AG10803 (cell line): ENCODE measurements around the gene CERCAM.

Experiments used
- DNase-seq: peaks from one replicate; pipeline ENCODE4 v3.0.0; 2010; ENCODE audit warnings: low read depth
- H3K4me3 ChIP-seq: 2 replicates; pipeline ENCODE4 v1.5.1; 2011; ENCODE audit warnings: mild to moderate bottlenecking, low read length, control low read depth
- CTCF ChIP-seq: conservative IDR thresholded peaks from 2 replicates; pipeline ENCODE4 v1.5.1; 2011; ENCODE audit warnings: mild to moderate bottlenecking, low read length, control low read depth, inconsistent platforms

The CERCAM gene

GRCh38 chr9:128390150-128390812 is 30.4 kb upstream of the CERCAM start:
- no peak overlapping the region for H3K4me3 ChIP-seq
- no peak for DNase-seq
- no peak for TF ChIP-seq CTCF

GRCh38 chr9:128390813-128391711 is 29.6 kb upstream of the CERCAM start:
- DNase-seq: no peak
- H3K4me3 ChIP-seq: no peak overlapping the region
- no peak for TF ChIP-seq CTCF

GRCh38 chr9:128391956-128392301 is 28.7 kb upstream of the CERCAM start:
- H3K4me3 ChIP-seq: no peak overlapping the region
- TF ChIP-seq CTCF: no peak
- DNase-seq: no peak

GRCh38 chr9:128392302-128393144 is 28.1 kb upstream of the CERCAM start:
- H3K4me3 ChIP-seq: no peak overlapping the region
- no peak for DNase-seq
- no peak for TF ChIP-seq CTCF

- no peak for TF ChIP-seq CTCF
- H3K4me3 ChIP-seq: no peak overlapping the region
- DNase-seq: no peak
These were observed 27.4 kb upstream of the CERCAM start for GRCh38 chr9:128393145-128393775.

GRCh38 chr9:128393970-128394369 is 26.7 kb upstream of the CERCAM start:
- no peak overlapping the region for H3K4me3 ChIP-seq
- TF ChIP-seq CTCF: no peak
- DNase-seq: no peak
